LNCaP clone FGC (cell line): Measurements from ENCODE around the gene KDM1A.

Experiments
- DNase-seq: peaks from one replicate; pipeline ENCODE4 v3.0.0-alpha.2; 2011; ENCODE audit warnings: low read depth
- H3K4me3 ChIP-seq: 2 replicates; pipeline ENCODE4 v1.5.1; 2011; ENCODE audit warnings: mild to moderate bottlenecking, low read depth, low read length, control low read depth
- TF ChIP-seq, protein P1 (sequence below): IDR thresholded peaks from 2 replicates; pipeline ENCODE4 v1.5.1; 2012; ENCODE audit warnings: mild to moderate bottlenecking; ENCODE audit not compliant: control insufficient read depth, insufficient read depth; ENCODE audit errors: extremely low read depth

The KDM1A gene

DNA sequence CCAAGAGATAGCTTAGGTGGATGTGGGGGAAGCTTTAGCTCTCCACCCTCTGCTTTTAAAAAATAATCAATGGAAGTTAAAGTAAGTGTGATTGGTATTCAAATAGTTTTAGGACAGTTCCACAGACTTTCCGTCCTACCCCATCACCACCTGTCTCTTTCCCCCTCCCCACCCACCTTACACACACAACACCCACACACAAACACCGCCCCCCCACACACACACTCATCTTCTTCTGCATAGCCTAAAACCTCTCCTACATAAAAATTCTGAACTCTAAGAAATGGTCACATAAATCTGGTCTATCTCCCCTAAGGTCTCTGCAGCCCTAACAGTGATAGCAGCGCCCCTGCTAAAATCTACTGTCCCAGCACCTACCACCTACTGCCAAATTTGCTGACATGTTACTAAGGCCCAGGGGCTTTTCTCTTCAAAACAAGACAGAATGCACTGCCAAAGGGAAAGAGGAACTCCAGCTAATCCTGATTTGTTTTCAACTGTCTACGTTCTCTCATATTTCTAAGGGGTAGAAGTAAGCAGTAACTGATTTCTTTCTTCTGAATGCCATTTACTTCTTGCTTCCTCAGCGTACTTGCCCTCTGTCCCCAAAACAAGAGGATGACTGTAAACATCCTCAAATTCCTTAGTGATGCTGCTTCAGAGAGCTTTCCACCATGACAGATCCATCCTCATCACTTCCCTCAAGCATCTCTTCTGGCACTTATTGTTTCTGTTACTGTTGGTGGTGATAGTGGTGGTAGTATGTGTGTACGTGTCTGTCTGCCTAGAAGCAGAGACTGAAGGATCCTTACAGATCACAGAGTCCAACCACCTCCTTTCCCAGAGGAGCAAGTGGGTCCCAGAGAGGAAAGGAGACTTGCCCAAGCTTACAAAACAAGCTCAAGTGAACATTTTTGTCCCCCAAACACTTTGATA is 92.6 kb downstream of the KDM1A start:
- TF ChIP-seq, protein P1, sequence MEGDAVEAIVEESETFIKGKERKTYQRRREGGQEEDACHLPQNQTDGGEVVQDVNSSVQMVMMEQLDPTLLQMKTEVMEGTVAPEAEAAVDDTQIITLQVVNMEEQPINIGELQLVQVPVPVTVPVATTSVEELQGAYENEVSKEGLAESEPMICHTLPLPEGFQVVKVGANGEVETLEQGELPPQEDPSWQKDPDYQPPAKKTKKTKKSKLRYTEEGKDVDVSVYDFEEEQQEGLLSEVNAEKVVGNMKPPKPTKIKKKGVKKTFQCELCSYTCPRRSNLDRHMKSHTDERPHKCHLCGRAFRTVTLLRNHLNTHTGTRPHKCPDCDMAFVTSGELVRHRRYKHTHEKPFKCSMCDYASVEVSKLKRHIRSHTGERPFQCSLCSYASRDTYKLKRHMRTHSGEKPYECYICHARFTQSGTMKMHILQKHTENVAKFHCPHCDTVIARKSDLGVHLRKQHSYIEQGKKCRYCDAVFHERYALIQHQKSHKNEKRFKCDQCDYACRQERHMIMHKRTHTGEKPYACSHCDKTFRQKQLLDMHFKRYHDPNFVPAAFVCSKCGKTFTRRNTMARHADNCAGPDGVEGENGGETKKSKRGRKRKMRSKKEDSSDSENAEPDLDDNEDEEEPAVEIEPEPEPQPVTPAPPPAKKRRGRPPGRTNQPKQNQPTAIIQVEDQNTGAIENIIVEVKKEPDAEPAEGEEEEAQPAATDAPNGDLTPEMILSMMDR: no peak
- H3K4me3 ChIP-seq: no peak overlapping the region
- no peak for DNase-seq

DNA sequence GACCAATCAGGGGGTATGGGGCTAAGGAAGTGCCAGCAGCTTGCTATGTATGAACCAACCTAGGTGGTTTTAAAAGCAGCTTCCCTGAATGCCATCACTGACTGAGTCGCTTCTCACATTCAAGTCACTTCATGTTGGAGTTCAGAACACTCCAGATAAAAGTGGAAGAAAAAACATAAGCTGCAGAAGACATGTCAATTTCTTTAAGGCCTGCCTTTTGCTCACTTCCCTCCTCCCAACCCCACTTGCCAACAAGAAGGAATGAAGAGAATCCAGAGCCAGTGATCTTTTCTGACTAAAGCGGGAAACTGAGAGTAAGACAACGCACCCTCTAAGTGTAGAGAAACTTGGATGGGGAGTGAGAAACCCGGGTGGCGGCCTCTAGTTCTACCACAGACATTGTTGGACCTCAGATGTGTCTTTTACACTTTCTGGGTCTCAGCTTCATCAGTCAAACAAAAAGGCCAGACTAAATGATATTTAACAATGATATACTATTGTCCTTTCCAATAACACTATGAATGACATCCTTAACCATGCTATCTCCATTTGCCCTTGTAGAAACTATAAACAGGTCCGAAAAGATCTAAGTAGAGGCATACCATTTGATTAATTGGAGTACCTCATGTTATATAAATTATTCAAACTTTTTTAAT is 95.3 kb downstream of the KDM1A start:
- no peak overlapping the region for H3K4me3 ChIP-seq
- DNase-seq: no peak
- TF ChIP-seq, protein P1: no peak

DNA sequence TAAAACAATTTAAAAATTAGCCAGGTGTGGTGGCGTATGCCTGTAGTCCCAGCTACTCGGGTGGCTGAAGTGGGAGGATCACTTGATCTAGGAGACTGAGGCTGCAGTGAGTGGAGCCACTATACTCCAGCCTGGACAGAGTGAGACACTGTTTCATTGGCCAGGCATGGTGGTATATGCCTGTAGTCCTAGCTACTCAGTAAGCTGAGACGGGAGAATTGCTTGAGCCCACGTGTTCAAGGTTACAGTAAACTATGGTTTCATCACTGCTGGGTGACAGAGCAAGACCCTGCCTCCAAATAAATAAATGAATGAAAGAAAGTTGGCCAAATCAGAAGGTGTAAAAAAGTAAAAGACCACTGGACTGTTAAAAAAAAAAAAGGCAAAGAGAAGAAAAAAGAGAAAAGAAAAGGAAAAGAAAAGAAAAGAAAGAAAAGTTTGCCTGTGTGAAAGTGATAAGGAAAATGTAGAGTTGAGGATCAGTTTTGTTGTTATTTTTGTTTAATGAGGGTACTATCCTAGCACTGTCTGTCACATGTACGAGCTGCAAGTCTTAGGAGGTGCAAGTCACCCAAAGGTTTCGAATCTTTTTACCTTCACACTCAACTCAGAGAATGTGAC is 97.1 kb downstream of the KDM1A start:
- TF ChIP-seq, protein P1: no peak
- no peak overlapping the region for H3K4me3 ChIP-seq

DNA sequence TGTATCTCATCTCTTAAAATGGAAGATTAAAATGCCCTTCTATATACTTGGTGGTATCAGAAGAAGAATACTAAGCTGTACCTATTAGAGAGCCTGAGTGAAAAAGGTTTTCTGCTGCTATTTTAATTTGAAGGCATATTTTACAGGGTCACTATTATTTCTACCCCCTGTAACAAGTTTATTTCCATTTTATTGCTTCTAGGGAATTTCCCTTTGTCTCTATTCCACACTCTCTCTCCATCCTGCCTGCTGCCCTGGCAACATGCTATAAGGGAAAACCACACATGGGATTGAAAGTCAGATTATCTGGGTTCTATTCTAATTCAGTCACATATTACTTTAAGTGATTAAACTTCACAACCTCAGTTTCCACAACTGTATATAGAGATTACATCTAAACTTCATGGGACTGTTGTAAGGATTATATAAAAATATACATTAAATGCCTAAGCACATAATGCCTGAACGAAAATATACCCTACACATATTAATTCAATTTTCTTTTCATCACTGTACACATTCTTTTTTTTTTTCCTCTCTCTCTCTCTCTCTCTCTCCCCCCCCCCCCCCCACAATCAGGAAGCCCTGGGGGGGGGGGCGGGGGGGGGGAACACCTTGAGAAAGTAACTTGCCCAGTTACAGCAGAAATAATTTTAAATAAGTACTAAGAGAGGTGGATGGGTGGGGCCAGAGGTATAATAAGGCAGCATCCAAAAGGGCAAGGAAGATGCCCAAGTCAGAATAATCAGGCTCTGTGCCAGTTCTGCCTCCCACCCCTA is 97.8 kb downstream of the KDM1A start:
- TF ChIP-seq, protein P1: no peak
- no peak for DNase-seq
- H3K4me3 ChIP-seq: no peak overlapping the region

More for the DNA sequence above, 97.1 kb downstream of the KDM1A start:
- DNase-seq: no peak

DNA sequence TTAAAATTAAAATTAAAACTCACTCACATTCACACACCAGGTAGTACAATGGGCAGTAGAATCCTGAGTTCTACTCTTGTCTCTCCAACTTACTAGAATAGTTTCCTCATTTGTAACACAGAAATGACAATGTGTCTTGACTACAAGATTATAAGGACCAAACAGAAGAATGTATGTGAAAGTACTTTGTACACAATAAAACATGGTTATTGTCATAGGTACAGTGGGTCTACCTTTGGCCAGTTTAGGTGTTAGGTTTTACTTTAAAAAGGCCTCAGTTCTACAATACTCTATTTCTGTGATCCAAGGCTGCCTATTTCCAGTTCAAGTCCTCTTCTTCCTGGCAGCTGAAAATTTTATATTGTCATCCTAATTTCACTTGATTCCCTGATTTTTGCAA is 99.1 kb downstream of the KDM1A start:
- no peak for DNase-seq
- no peak overlapping the region for H3K4me3 ChIP-seq
- TF ChIP-seq, protein P1: no peak
